Caco-2 (cell line): ENCODE results near the gene RDH11. TPM values are rescaled to one million over a fixed set of nuclear protein-coding genes. Genes with fewer than 3 reads are reported as not detected.
A peak's percentile ranks its signal among the peaks of the same experiment; 100 is the strongest.

Source experiments
- BruUV-seq: library from RNA; stranded (reverse); fragments of 400-500 nt; replicated peaks from 2 replicates; lab custom pipeline; 2021; lab: Mats Ljungman, UMichigan
- CTCF ChIA-PET: fragments of 300-600 bp; sonication (Branson Sonifier 250); formaldehyde crosslinking; loops from one replicate; lab custom pipeline; 2022; ENCODE audit warnings: antibody characterized with exemption; lab: Charles Lee
- POLR2A ChIA-PET: fragments of 300-600 bp; sonication (Branson Sonifier 250); formaldehyde crosslinking; loops from one replicate; lab custom pipeline; 2022; ENCODE audit warnings: antibody characterized with exemption; lab: Charles Lee
- DNase-seq, 2 experiments: peaks; one replicate each; pipeline versions ENCODE4 v3.0.0 to v3.0.0-alpha.2; 2020 to 2022
- H3K27me3 ChIP-seq: replicated peaks from 2 replicates; pipeline ENCODE4 v1.6.0; 2011; ENCODE audit warnings: low read length; ENCODE audit not compliant: control insufficient read depth, insufficient read depth
- H3K36me3 ChIP-seq: 2 replicates; pipeline ENCODE4 v1.5.1; 2011; ENCODE audit warnings: low read length; ENCODE audit not compliant: control insufficient read depth, insufficient read depth
- H3K4me1 ChIP-seq: fragments of 250-450 bp; sonication (Bioruptor Pico); 2 replicates; pipeline ENCODE4 v1.5.1; 2020; ENCODE audit warnings: mild to moderate bottlenecking
- H3K4me3 ChIP-seq: 2 replicates; pipeline ENCODE4 v1.5.1; 2011; ENCODE audit warnings: low read depth, mild to moderate bottlenecking, control low read depth, low read length
- H3K9me3 ChIP-seq: fragments of 250-450 bp; sonication (Bioruptor Pico); 2 replicates; pipeline ENCODE4 v1.5.1; 2020; ENCODE audit warnings: mild to moderate bottlenecking, moderate library complexity
- H3K27ac Mint-ChIP-seq: one replicate; pipeline ENCODE4 v1.8.0; 2022; ENCODE audit warnings: mixed read lengths; ENCODE audit not compliant: unreplicated experiment
- H3K27me3 Mint-ChIP-seq: one replicate; pipeline ENCODE4 v1.8.0; 2022; ENCODE audit warnings: mixed read lengths; ENCODE audit not compliant: insufficient read depth, unreplicated experiment
- H3K36me3 Mint-ChIP-seq: one replicate; pipeline ENCODE4 v1.8.0; 2022; ENCODE audit warnings: mild to moderate bottlenecking, mixed read lengths; ENCODE audit not compliant: insufficient read depth, unreplicated experiment
- H3K4me1 Mint-ChIP-seq: one replicate; pipeline ENCODE4 v1.8.0; 2022; ENCODE audit warnings: low read depth, mixed read lengths; ENCODE audit not compliant: unreplicated experiment
- H3K4me3 Mint-ChIP-seq: one replicate; pipeline ENCODE4 v1.8.0; 2022; ENCODE audit warnings: mild to moderate bottlenecking, moderate library complexity, mixed read lengths; ENCODE audit not compliant: unreplicated experiment
- H3K9me3 Mint-ChIP-seq: one replicate; pipeline ENCODE4 v1.8.0; 2022; ENCODE audit warnings: mixed read lengths; ENCODE audit not compliant: unreplicated experiment
- CTCF ChIP-seq, 2 experiments: fragments of 200-600 bp in 1 of 2; IDR thresholded peaks; 1 replicate in 1 of 2; 2 replicates in 1 of 2; pipeline versions ENCODE4 v1.5.1 to v1.8.0; 2011 to 2022; ENCODE audit warnings: antibody characterized with exemption in 1 of 2, control low read depth in 1 of 2, inconsistent platforms in 1 of 2, low read depth in 1 of 2, low read length in 1 of 2, mild to moderate bottlenecking in 1 of 2, moderate library complexity in 1 of 2; ENCODE audit not compliant: insufficient read depth in 1 of 2, severe bottlenecking in 1 of 2, unreplicated experiment in 1 of 2
- intact Hi-C: fragments of 100-400 bp; cut with micrococcal nuclease; formaldehyde crosslinking; loops from one replicate; pipeline ENCODE4 v1.10.0; 2022; ENCODE audit not compliant: unreplicated experiment
- total RNA-seq: library from RNA; stranded (reverse); gene quantifications from 2 replicates; pipeline ENCODE4 v1.2.3, GENCODE V29; 2022

The RDH11 gene
- total RNA-seq, 1 experiment from 2014 or later = 83.1 TPM

GRCh38 chr14:67680121-67680602 lies 15.4 kb downstream of the RDH11 start:
- no peak overlapping the region for H3K4me3 Mint-ChIP-seq
- ChIA-PET CTCF (no interaction called here), POLR2A (interaction anchor here (0.5 kb wide), 1 partner anchor 19 kb away, joined by 9 read pairs; no protein-coding TSS in a partner anchor)
- peaks cover 6% of the 10 kb centered on the region for H3K4me1 Mint-ChIP-seq
- H3K4me1 ChIP-seq = no peaks in the 10 kb centered on the region
- no peaks in the 10 kb centered on the region for H3K9me3 Mint-ChIP-seq
- no peaks in the 10 kb centered on the region for H3K9me3 ChIP-seq
- no peak for TF ChIP-seq CTCF (IDR thresholded peaks at IDR 0.05; ENCODE audit: insufficient read depth in 1 of 2, low read depth in 1 of 2, low read length in 1 of 2, severe bottlenecking in 1 of 2, unreplicated experiment in 1 of 2)
- no peak overlapping the region for H3K4me3 ChIP-seq
- DNase-seq = no peak
- no peaks in the 10 kb centered on the region for H3K36me3 ChIP-seq
- no peaks in the 10 kb centered on the region for H3K27me3 Mint-ChIP-seq
- peaks cover 45% of the 10 kb centered on the region for H3K36me3 Mint-ChIP-seq
- no TSS peak for BruUV-seq
- H3K27me3 ChIP-seq = no peaks in the 10 kb centered on the region
- intact Hi-C loops = no loop called here
- H3K27ac Mint-ChIP-seq = no peak overlapping the region

DNA sequence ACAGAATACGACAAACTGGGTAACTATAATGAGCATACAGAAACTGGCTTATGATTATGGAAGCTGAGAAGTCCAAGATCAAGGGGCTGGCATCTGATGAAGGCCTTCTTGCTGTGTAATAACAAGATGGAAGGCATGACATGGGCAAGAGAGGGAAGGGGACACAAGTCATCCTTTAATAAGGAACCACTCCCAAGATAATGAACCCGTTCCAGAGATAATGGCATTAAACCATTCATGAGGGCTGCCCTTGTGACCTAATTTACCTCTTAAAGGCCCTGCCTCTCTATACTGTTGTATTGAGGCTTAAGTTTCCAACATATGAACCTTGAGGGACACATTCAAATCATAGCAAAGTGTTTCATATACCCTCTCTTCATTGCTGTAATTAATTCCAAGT lies 16.6 kb downstream of the RDH11 start:
- no peak for TF ChIP-seq CTCF (IDR thresholded peaks at IDR 0.05; ENCODE audit: insufficient read depth in 1 of 2, low read depth in 1 of 2, low read length in 1 of 2, severe bottlenecking in 1 of 2, unreplicated experiment in 1 of 2)
- no peaks in the 10 kb centered on the region for H3K27me3 Mint-ChIP-seq
- POLR2A ChIA-PET = interaction anchor here (0.7 kb wide), 1 partner anchor 279 kb away, joined by 7 read pairs; no protein-coding TSS in a partner anchor
- Histone ChIP-seq H3K9me3 (no peaks in the 10 kb centered on the region), H3K36me3 (no peaks in the 10 kb centered on the region), H3K27me3 (no peaks in the 10 kb centered on the region), H3K4me1 (no peaks in the 10 kb centered on the region), H3K4me3 (no peak overlapping the region)
- H3K4me3 Mint-ChIP-seq = no peak overlapping the region
- no TSS peak for BruUV-seq
- H3K36me3 Mint-ChIP-seq = peaks cover 51% of the 10 kb centered on the region
- peaks cover 6% of the 10 kb centered on the region for H3K4me1 Mint-ChIP-seq
- no peak overlapping the region for H3K27ac Mint-ChIP-seq
- no peaks in the 10 kb centered on the region for H3K9me3 Mint-ChIP-seq
- intact Hi-C loops = no loop called here
- no peak for DNase-seq
- CTCF ChIA-PET = no interaction called here

DNA sequence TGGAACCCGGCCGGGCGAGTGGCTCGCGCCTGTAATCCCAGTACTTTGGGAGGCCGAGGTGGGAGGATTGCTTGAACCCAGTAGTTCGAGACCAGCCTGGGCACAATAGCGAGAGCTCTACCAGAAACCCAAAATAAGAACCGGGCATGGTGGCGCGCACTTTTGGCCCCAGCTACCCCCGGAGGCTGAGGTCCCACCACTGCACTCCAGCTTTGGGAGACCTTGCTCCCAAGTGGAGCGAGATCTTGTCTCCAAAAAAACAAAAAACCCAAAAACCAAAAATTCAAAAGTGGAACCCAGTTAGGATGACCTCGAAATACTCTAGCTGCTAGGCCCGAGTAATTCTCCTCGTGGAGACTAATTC lies 20.4 kb downstream of the RDH11 start:
- TF ChIP-seq CTCF (IDR thresholded peaks at IDR 0.05; ENCODE audit: insufficient read depth in 1 of 2, low read depth in 1 of 2, low read length in 1 of 2, severe bottlenecking in 1 of 2, unreplicated experiment in 1 of 2) = no peak
- Histone ChIP-seq H3K27me3 (no peaks in the 10 kb centered on the region), H3K4me1 (no peaks in the 10 kb centered on the region; the same call in 1 of the 2 replicates), H3K9me3 (no peaks in the 10 kb centered on the region), H3K36me3 (no peaks in the 10 kb centered on the region), H3K4me3 (peak overlapping the region; percentile 96)
- Mint-ChIP-seq H3K27me3 (no peaks in the 10 kb centered on the region), H3K27ac (peak overlapping the region; percentile 85), H3K9me3 (no peaks in the 10 kb centered on the region), H3K4me1 (peaks cover 15% of the 10 kb centered on the region), H3K4me3 (peak overlapping the region; percentile 91), H3K36me3 (peaks cover 33% of the 10 kb centered on the region)
- TSS peak; percentile 69 for BruUV-seq
- intact Hi-C loops = loop anchor here (1.0 to 2.0 kb wide), 2 partner anchors 56 to 91 kb away; partner anchors contain the start of gene ARG2
- CTCF ChIA-PET = interaction anchor here (0.6 to 2.2 kb wide), 6 partner anchors 20 to 94 kb away, joined by 3 to 8 read pairs (median 6); partner anchors contain the start of genes PIGH and RDH11
- POLR2A ChIA-PET = interaction anchor here (1.0 to 1.5 kb wide), 2 partner anchors 21 to 91 kb away, joined by 4 read pairs; partner anchors contain the start of gene RDH11
- no peak for DNase-seq
